ENCODE results near the gene KHK.

Gene KHK

GRCh38 chr2:27042985-27043634 is 43.5 kb upstream of the KHK start:
- no peak overlapping the region for H3K27ac ChIP-seq
- no peaks in the 10 kb centered on the region for H3K9me3 ChIP-seq (ENCODE audit: low read depth, low read length)
- H3K36me3 ChIP-seq (ENCODE audit: insufficient read depth, low read length), result peaks cover 38% of the 10 kb centered on the region
- H3K4me3 ChIP-seq, result no peak overlapping the region
- no peak overlapping the region for H3K9ac ChIP-seq (ENCODE audit: insufficient read length)
- no peak for DNase-seq (ENCODE audit: low read depth, low spot score)
- TF ChIP-seq EZH2 (IDR thresholded peaks at IDR 0.05) (no peak), FOXP2 (optimal IDR thresholded peaks at IDR 0.05; ENCODE audit: control extremely low read depth, extremely low read length, insufficient read depth) (no peak), POLR2AphosphoS5 (IDR thresholded peaks at IDR 0.05; ENCODE audit: borderline replicate concordance, low read depth, low read length) (no peak)

- no peak for DNase-seq (ENCODE audit: low read depth, low spot score)
- H3K27ac ChIP-seq, result peak overlapping the region; percentile 73
- H3K36me3 ChIP-seq (ENCODE audit: insufficient read depth, low read length), result peaks cover 7% of the 10 kb centered on the region
Measured at GRCh38 chr2:27049422-27050280, 36.9 kb upstream of the KHK start.

GRCh38 chr2:27050281-27050995 is 36.1 kb upstream of the KHK start:
- Histone ChIP-seq H3K4me3 (peak overlapping the region; percentile 95), H3K27ac (peak overlapping the region; percentile 97), H3K9ac (ENCODE audit: insufficient read length) (peak overlapping the region; percentile 81), H3K36me3 (ENCODE audit: insufficient read depth, low read length) (peaks cover 15% of the 10 kb centered on the region), H3K9me3 (ENCODE audit: low read depth, low read length) (no peaks in the 10 kb centered on the region)
- DNase-seq (ENCODE audit: low read depth, low spot score), result peak; percentile 97
- TF ChIP-seq POLR2AphosphoS5 (IDR thresholded peaks at IDR 0.05; ENCODE audit: borderline replicate concordance, low read depth, low read length) (0 out of 2 replicates have a peak, but pooled peaks have one; percentile 8), FOXP2 (optimal IDR thresholded peaks at IDR 0.05; ENCODE audit: control extremely low read depth, extremely low read length, insufficient read depth) (no peak)

More at GRCh38 chr2:27049422-27050280, 36.9 kb upstream of the KHK start:
- Histone ChIP-seq H3K9ac (ENCODE audit: insufficient read length) (peak overlapping the region; percentile 81), H3K9me3 (ENCODE audit: low read depth, low read length) (no peaks in the 10 kb centered on the region), H3K4me3 (peak overlapping the region; percentile 95)
- TF ChIP-seq FOXP2 (optimal IDR thresholded peaks at IDR 0.05; ENCODE audit: control extremely low read depth, extremely low read length, insufficient read depth) (no peak), POLR2AphosphoS5 (IDR thresholded peaks at IDR 0.05; ENCODE audit: borderline replicate concordance, low read depth, low read length) (0 out of 2 replicates have a peak, but pooled peaks have one; percentile 2), EZH2 (IDR thresholded peaks at IDR 0.05) (no peak)

GRCh38 chr2:27050996-27051901 is 35.3 kb upstream of the KHK start, which contains the start of gene AGBL5:
AGBL5 (plus strand) TSS chr2:27051668; CDS start chr2:27052959, 1,291 bp downstream.
- peak within 1 kb of the TSS; percentile 97 for H3K27ac ChIP-seq

GRCh38 chr2:27051902-27052645 is 34.5 kb upstream of the KHK start:
- H3K36me3 ChIP-seq (ENCODE audit: insufficient read depth, low read length), result peaks cover 30% of the 10 kb centered on the region
- H3K27ac ChIP-seq, result no peak overlapping the region
- H3K9ac ChIP-seq (ENCODE audit: insufficient read length), result peak overlapping the region; percentile 81
- H3K9me3 ChIP-seq (ENCODE audit: low read depth, low read length), result no peaks in the 10 kb centered on the region
- H3K4me3 ChIP-seq, result peak overlapping the region; percentile 95
- TF ChIP-seq EZH2 (IDR thresholded peaks at IDR 0.05) (no peak), POLR2AphosphoS5 (IDR thresholded peaks at IDR 0.05; ENCODE audit: borderline replicate concordance, low read depth, low read length) (no peak), FOXP2 (optimal IDR thresholded peaks at IDR 0.05; ENCODE audit: control extremely low read depth, extremely low read length, insufficient read depth) (no peak)
- no peak for DNase-seq (ENCODE audit: low read depth, low spot score)

More at GRCh38 chr2:27050996-27051901, 35.3 kb upstream of the KHK start, which contains the start of gene AGBL5:
- TF ChIP-seq EZH2 (IDR thresholded peaks at IDR 0.05), result no peak
- TF ChIP-seq POLR2AphosphoS5 (IDR thresholded peaks at IDR 0.05; ENCODE audit: borderline replicate concordance, low read depth, low read length), result peak; percentile 80
- Histone ChIP-seq H3K9me3 (ENCODE audit: low read depth, low read length) (no peaks in the 10 kb centered on the region), H3K4me3 (peak within 1 kb of the TSS; percentile 95), H3K9ac (ENCODE audit: insufficient read length) (peak within 1 kb of the TSS; percentile 81), H3K36me3 (ENCODE audit: insufficient read depth, low read length) (peaks cover 22% of the 10 kb centered on the region)
- peak; percentile 93 for DNase-seq (ENCODE audit: low read depth, low spot score)

- Histone ChIP-seq H3K9ac (ENCODE audit: insufficient read length) (no peak overlapping the region), H3K36me3 (ENCODE audit: insufficient read depth, low read length) (peaks cover 40% of the 10 kb centered on the region), H3K4me3 (no peak overlapping the region), H3K9me3 (ENCODE audit: low read depth, low read length) (no peaks in the 10 kb centered on the region), H3K27ac (no peak overlapping the region)
- TF ChIP-seq EZH2 (IDR thresholded peaks at IDR 0.05) (no peak), FOXP2 (optimal IDR thresholded peaks at IDR 0.05; ENCODE audit: control extremely low read depth, extremely low read length, insufficient read depth) (no peak), POLR2AphosphoS5 (IDR thresholded peaks at IDR 0.05; ENCODE audit: borderline replicate concordance, low read depth, low read length) (no peak)
- DNase-seq (ENCODE audit: low read depth, low spot score), result no peak
Measured at GRCh38 chr2:27053321-27053720, 33.3 kb upstream of the KHK start.

- TF ChIP-seq EZH2 (IDR thresholded peaks at IDR 0.05) (no peak), POLR2AphosphoS5 (IDR thresholded peaks at IDR 0.05; ENCODE audit: borderline replicate concordance, low read depth, low read length) (no peak), FOXP2 (optimal IDR thresholded peaks at IDR 0.05; ENCODE audit: control extremely low read depth, extremely low read length, insufficient read depth) (no peak)
- peaks cover 42% of the 10 kb centered on the region for H3K36me3 ChIP-seq (ENCODE audit: insufficient read depth, low read length)
- no peak overlapping the region for H3K27ac ChIP-seq
- no peak overlapping the region for H3K9ac ChIP-seq (ENCODE audit: insufficient read length)
- no peak overlapping the region for H3K4me3 ChIP-seq
- no peaks in the 10 kb centered on the region for H3K9me3 ChIP-seq (ENCODE audit: low read depth, low read length)
- no peak for DNase-seq (ENCODE audit: low read depth, low spot score)
Measured at GRCh38 chr2:27053776-27054175, 32.8 kb upstream of the KHK start.
